HepG2 (cell line): ENCODE data around the gene GPR137. TPM values are rescaled to one million over a fixed set of nuclear protein-coding genes. Genes with fewer than 3 reads are reported as not detected.

ENCODE experiments used
- ARID2 ChIP-seq: sonication (generic); formaldehyde crosslinking; IDR thresholded peaks from 2 replicates; pipeline ENCODE4 v1.8.1; 2022; ENCODE audit warnings: mild to moderate bottlenecking, missing genetic modification reagents, borderline replicate concordance
- CREB1 ChIP-seq, 2 experiments: fragments of 450-650 bp in 1 of 2; IDR thresholded peaks; 2 replicates each; pipeline ENCODE4 v1.6.1; 2016 to 2017; ENCODE audit warnings: control low read depth in 1 of 2, mild to moderate bottlenecking in 1 of 2, missing compliant biosample characterization in 1 of 2, missing genetic modification characterization in 1 of 2
- EP300 ChIP-seq, 3 experiments: sonication (generic) in 1 of 3; formaldehyde crosslinking in 1 of 3; IDR thresholded peaks; 2 replicates each; pipeline versions ENCODE4 v1.5.1 to v1.6.1; 2011 to 2020; ENCODE audit warnings: low read depth in 2 of 3, low read length in 2 of 3, borderline replicate concordance in 1 of 3, improper control_type of control experiment in 1 of 3, mild to moderate bottlenecking in 1 of 3, missing genetic modification reagents in 1 of 3, moderate library complexity in 1 of 3
- HIVEP1 ChIP-seq: sonication (generic); formaldehyde crosslinking; IDR thresholded peaks from 2 replicates; pipeline ENCODE4 v1.4.0; 2020; ENCODE audit warnings: mild to moderate bottlenecking, missing genetic modification reagents
- KLF11 ChIP-seq: IDR thresholded peaks from 2 replicates; pipeline ENCODE4 v1.6.1; 2016; ENCODE audit warnings: missing compliant biosample characterization
- NCOA1 ChIP-seq: sonication (generic); formaldehyde crosslinking; IDR thresholded peaks from 2 replicates; pipeline ENCODE4 v1.9.0; 2021; ENCODE audit warnings: missing genetic modification reagents
- U2AF2 ChIP-seq: fragments of 200-400 bp; formaldehyde crosslinking; IDR thresholded peaks from 2 replicates; pipeline ENCODE4 v1.6.1; 2017; ENCODE audit warnings: low read depth, mild to moderate bottlenecking, low read length
- ZKSCAN8 ChIP-seq: IDR thresholded peaks from 2 replicates; pipeline ENCODE4 v1.6.1; 2016; ENCODE audit warnings: borderline replicate concordance, missing genetic modification reagents, missing compliant biosample characterization
- ZMYM4 ChIP-seq: sonication (generic); formaldehyde crosslinking; IDR thresholded peaks from 2 replicates; pipeline ENCODE4 v1.8.1; 2023; ENCODE audit warnings: mild to moderate bottlenecking, missing genetic modification reagents
- ZNF12 ChIP-seq: sonication (generic); formaldehyde crosslinking; IDR thresholded peaks from 2 replicates; pipeline ENCODE4 v1.5.0; 2020; ENCODE audit warnings: missing genetic modification reagents
- ZNF709 ChIP-seq: sonication (generic); formaldehyde crosslinking; IDR thresholded peaks from 2 replicates; pipeline ENCODE4 v1.5.0; 2020; ENCODE audit warnings: mild to moderate bottlenecking, missing genetic modification reagents
- ZNF850 ChIP-seq: sonication (generic); formaldehyde crosslinking; conservative IDR thresholded peaks from 2 replicates; pipeline ENCODE4 v1.9.0; 2021; ENCODE audit warnings: mild to moderate bottlenecking, missing genetic modification reagents
- ZZZ3 ChIP-seq: sonication (generic); formaldehyde crosslinking; IDR thresholded peaks from 2 replicates; pipeline ENCODE4 v1.4.0; 2020; ENCODE audit warnings: missing genetic modification reagents, mild to moderate bottlenecking, borderline replicate concordance
- polyA plus RNA-seq, 8 experiments: library from polyadenylated mRNA; depleted of rRNA in 3 of 8; stranded (reverse) in 7 of 8; unstranded in 1 of 8; fragments of >200 nt; fragmentation: Illumina TruSeq in 4 of 8; extraction: Trizol in 4 of 8; gene quantifications; 2 replicates each; pipeline versions ENCODE4 v1.2.1 to v1.2.3, GENCODE V29; 2011 to 2016; ENCODE audit warnings: low read depth in 4 of 8, missing spikeins in 1 of 8, mixed read lengths in 1 of 8; ENCODE audit not compliant: insufficient read depth in 1 of 8
- total RNA-seq, 5 experiments: library from RNA; depleted of rRNA; stranded (reverse); fragments of >200 nt; fragmentation: Illumina TruSeq; extraction: Trizol; gene quantifications; 2 replicates each; pipeline ENCODE4 v1.2.3, GENCODE V29; 2016; ENCODE audit warnings: low read depth in 1 of 5
- TF ChIP-seq, protein P1 (sequence below): fragments of 450-650 bp; IDR thresholded peaks from 2 replicates; pipeline ENCODE4 v1.6.1; 2016
- TF ChIP-seq, protein P2 (sequence below): sonication (generic); formaldehyde crosslinking; IDR thresholded peaks from 2 replicates; pipeline ENCODE4 v1.8.1; 2023; ENCODE audit warnings: mild to moderate bottlenecking, inconsistent platforms, moderate library complexity, missing genetic modification reagents, borderline replicate concordance
- TF ChIP-seq, protein P3 (sequence below): sonication (generic); formaldehyde crosslinking; IDR thresholded peaks from 2 replicates; pipeline ENCODE4 v1.8.1; 2023; ENCODE audit warnings: mild to moderate bottlenecking, moderate library complexity, missing genetic modification reagents
- TF ChIP-seq, protein P4 (sequence below): sonication (generic); formaldehyde crosslinking; IDR thresholded peaks from 2 replicates; pipeline ENCODE4 v1.4.0; 2020; ENCODE audit warnings: missing genetic modification reagents
- TF ChIP-seq, protein P5 (sequence below): sonication (generic); formaldehyde crosslinking; IDR thresholded peaks from 2 replicates; pipeline ENCODE4 v1.4.0; 2020; ENCODE audit warnings: missing genetic modification reagents, mild to moderate bottlenecking, borderline replicate concordance
- TF ChIP-seq, protein P6 (sequence below): sonication (generic); formaldehyde crosslinking; IDR thresholded peaks from 2 replicates; pipeline ENCODE4 v1.5.0; 2020; ENCODE audit warnings: mild to moderate bottlenecking, missing genetic modification reagents

GPR137 gene
- total and polyA plus RNA-seq, 2 of the 13 experiments (the other 11 are each of a cell fraction or from before 2014, with no cell fraction given), result 8.5 to 13.2 TPM

DNA sequence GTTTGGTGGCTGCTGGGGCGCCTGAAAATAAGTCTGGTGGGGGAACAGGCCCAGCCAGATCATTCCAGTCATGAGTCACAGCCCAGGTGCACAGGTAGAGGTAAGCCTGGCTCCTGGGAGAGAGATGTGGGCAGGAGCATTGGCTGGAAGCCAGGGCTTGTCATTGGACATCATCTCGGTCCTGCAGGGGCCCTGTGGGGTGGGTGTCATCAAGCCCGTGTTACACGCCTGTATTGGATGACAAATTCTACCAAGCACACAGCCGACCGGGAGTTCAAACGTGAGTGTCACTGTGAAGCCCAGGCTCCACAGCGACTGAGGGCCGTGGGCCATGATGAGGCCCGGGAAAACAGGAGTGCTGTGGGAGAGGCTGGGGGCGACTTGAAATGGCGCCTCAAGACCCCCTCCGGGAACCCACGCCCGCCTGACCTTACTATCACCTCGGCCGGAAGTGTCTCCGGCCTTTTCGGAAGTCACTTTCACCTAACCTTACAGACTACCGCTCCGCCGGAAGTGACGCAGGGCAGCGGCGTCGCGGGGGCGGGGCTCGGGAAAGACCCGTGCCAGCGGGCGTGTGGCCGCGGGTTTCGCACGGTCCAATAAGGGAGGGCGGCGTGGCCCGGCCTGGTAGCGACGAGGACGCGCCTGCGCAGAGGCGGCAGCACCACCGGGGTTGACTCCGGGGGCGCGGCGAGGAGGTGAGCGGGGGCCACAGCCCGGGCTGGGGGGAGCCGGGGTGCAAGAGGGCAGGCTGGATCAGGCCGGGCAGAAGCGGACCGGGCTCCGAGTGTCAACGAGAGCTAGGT lies 45.0 kb upstream of the GPR137 start, which contains the start of gene FKBP2 (continued):
- TF ChIP-seq, protein P1, sequence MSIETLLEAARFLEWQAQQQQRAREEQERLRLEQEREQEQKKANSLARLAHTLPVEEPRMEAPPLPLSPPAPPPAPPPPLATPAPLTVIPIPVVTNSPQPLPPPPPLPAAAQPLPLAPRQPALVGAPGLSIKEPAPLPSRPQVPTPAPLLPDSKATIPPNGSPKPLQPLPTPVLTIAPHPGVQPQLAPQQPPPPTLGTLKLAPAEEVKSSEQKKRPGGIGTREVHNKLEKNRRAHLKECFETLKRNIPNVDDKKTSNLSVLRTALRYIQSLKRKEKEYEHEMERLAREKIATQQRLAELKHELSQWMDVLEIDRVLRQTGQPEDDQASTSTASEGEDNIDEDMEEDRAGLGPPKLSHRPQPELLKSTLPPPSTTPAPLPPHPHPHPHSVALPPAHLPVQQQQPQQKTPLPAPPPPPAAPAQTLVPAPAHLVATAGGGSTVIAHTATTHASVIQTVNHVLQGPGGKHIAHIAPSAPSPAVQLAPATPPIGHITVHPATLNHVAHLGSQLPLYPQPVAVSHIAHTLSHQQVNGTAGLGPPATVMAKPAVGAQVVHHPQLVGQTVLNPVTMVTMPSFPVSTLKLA, result peak; percentile 62
- TF ChIP-seq NCOA1 (CRISPR knock-in tag), result no peak; the same call in 1 of the 2 replicates
- peak; percentile 93 for TF ChIP-seq CREB1 (IDR thresholded peaks at IDR 0.05)
- TF ChIP-seq CREB1 (CRISPR knock-in tag; IDR thresholded peaks at IDR 0.05), result peak; percentile 97
- no peak for TF ChIP-seq U2AF2
- no peak for TF ChIP-seq EP300 (IDR thresholded peaks at IDR 0.05; ENCODE audit: low read depth in 2 of 2, low read length in 2 of 2)
- no peak for TF ChIP-seq EP300 (CRISPR knock-in tag; IDR thresholded peaks at IDR 0.05; ENCODE audit: borderline replicate concordance)
- TF ChIP-seq ZZZ3 (CRISPR knock-in tag), result no peak
- TF ChIP-seq, protein P2, sequence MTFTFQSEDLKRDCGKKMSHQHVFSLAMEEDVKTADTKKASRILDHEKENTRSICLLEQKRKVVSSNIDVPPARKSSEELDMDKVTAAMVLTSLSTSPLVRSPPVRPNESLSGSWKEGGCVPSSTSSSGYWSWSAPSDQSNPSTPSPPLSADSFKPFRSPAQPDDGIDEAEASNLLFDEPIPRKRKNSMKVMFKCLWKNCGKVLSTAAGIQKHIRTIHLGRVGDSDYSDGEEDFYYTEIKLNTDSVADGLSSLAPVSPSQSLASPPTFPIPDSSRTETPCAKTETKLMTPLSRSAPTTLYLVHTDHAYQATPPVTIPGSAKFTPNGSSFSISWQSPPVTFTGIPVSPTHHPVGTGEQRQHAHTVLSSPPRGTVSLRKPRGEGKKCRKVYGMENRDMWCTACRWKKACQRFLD, result no peak
- TF ChIP-seq ARID2, result no peak
- no peak for TF ChIP-seq ZNF12
- peak; percentile 69; the same call in 1 of the 2 replicates for TF ChIP-seq ZMYM4 (CRISPR knock-in tag)
- no peak for TF ChIP-seq ZKSCAN8
- TF ChIP-seq, protein P3, sequence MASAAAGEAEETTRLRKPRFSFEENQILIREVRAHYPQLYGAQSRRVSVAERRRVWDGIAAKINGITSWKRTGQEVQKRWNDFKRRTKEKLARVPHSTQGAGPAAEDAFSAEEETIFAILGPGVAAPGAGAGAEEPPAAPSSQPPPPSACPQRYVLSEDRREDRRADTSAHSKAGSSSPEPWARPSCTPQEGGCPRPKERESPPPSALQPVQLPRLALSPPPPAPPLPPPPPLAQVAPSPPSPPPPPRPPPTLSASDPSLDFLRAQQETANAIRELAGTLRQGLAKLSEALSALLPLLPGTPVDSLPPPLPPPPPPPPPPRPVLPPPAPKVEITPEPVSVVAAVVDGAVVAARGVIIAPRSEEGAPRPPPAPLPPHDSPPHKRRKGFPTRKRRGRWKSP (CRISPR knock-in tag), result peak; percentile 84
- peak; percentile 94 for TF ChIP-seq HIVEP1 (CRISPR knock-in tag)
- TF ChIP-seq ZNF709 (CRISPR knock-in tag), result no peak
- TF ChIP-seq, protein P4, sequence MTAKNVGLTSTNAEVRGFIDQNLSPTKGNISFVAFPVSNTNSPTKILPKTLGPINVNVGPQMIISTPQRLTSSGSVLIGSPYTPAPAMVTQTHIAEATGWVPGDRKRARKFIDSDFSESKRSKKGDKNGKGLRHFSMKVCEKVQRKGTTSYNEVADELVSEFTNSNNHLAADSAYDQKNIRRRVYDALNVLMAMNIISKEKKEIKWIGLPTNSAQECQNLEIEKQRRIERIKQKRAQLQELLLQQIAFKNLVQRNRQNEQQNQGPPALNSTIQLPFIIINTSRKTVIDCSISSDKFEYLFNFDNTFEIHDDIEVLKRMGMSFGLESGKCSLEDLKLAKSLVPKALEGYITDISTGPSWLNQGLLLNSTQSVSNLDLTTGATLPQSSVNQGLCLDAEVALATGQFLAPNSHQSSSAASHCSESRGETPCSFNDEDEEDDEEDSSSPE (CRISPR knock-in tag), result peak; percentile 89
- TF ChIP-seq KLF11 (CRISPR knock-in tag), result no peak
- TF ChIP-seq, protein P5, sequence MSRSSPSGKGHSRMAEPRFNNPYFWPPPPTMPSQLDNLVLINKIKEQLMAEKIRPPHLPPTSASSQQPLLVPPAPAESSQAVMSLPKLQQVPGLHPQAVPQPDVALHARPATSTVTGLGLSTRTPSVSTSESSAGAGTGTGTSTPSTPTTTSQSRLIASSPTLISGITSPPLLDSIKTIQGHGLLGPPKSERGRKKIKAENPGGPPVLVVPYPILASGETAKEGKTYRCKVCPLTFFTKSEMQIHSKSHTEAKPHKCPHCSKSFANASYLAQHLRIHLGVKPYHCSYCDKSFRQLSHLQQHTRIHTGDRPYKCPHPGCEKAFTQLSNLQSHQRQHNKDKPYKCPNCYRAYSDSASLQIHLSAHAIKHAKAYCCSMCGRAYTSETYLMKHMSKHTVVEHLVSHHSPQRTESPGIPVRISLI (CRISPR knock-in tag), result no peak
- TF ChIP-seq ZNF850 (CRISPR knock-in tag), result 0 out of 2 replicates have a peak, but pooled peaks have one; percentile 43
- TF ChIP-seq, protein P6, sequence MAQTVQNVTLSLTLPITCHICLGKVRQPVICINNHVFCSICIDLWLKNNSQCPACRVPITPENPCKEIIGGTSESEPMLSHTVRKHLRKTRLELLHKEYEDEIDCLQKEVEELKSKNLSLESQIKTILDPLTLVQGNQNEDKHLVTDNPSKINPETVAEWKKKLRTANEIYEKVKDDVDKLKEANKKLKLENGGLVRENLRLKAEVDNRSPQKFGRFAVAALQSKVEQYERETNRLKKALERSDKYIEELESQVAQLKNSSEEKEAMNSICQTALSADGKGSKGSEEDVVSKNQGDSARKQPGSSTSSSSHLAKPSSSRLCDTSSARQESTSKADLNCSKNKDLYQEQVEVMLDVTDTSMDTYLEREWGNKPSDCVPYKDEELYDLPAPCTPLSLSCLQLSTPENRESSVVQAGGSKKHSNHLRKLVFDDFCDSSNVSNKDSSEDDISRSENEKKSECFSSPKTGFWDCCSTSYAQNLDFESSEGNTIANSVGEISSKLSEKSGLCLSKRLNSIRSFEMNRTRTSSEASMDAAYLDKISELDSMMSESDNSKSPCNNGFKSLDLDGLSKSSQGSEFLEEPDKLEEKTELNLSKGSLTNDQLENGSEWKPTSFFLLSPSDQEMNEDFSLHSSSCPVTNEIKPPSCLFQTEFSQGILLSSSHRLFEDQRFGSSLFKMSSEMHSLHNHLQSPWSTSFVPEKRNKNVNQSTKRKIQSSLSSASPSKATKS, result no peak
